ENCODE data around the gene VSIR.

Gene VSIR

DNA sequence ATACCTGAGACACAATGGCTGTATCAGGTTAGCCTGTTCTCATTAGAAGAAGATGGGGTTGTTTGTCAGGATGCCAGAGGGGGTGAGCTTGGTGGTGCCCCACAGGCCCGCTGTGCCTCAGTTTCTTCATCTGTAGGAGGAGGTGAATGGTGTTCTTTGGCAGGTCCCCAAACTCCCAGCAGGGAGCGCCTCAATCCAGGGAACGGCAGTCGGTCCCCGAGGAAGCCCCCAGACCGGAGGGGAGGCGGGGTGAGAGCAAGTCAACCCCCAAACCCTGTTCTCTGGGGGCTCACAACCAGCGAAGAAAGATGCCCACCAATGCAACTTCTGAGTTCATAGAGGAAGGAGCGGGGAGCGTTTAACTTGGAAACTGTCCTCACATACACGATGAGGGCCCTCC, 69.7 kb downstream of the VSIR start:
- TF ChIP-seq, protein P1, sequence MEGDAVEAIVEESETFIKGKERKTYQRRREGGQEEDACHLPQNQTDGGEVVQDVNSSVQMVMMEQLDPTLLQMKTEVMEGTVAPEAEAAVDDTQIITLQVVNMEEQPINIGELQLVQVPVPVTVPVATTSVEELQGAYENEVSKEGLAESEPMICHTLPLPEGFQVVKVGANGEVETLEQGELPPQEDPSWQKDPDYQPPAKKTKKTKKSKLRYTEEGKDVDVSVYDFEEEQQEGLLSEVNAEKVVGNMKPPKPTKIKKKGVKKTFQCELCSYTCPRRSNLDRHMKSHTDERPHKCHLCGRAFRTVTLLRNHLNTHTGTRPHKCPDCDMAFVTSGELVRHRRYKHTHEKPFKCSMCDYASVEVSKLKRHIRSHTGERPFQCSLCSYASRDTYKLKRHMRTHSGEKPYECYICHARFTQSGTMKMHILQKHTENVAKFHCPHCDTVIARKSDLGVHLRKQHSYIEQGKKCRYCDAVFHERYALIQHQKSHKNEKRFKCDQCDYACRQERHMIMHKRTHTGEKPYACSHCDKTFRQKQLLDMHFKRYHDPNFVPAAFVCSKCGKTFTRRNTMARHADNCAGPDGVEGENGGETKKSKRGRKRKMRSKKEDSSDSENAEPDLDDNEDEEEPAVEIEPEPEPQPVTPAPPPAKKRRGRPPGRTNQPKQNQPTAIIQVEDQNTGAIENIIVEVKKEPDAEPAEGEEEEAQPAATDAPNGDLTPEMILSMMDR (IDR thresholded peaks at IDR 0.05; ENCODE audit: low read depth, low read length), result no peak
- TF ChIP-seq EZH2phosphoT487 (IDR thresholded peaks at IDR 0.05; ENCODE audit: low read depth), result no peak
- H3K4me1 ChIP-seq (ENCODE audit: low read length), result peaks cover 9% of the 10 kb centered on the region
- no peak overlapping the region for H3K4me2 ChIP-seq (ENCODE audit: low read length)
- no peaks in the 10 kb centered on the region for H3K79me2 ChIP-seq (ENCODE audit: low read length)
- H3K27ac ChIP-seq (ENCODE audit: low read length), result no peak overlapping the region
- H2AFZ ChIP-seq (ENCODE audit: low read depth, low read length), result no peak overlapping the region
- peaks cover 3% of the 10 kb centered on the region; the same call in 1 of the 2 replicates for H3K27me3 ChIP-seq (ENCODE audit: low read depth, low read length)
- H3K4me3 ChIP-seq (ENCODE audit: low read length), result no peak overlapping the region
- no peaks in the 10 kb centered on the region for H3K9me3 ChIP-seq (ENCODE audit: insufficient read depth, low read length)
- no peaks in the 10 kb centered on the region for H3K36me3 ChIP-seq (replicated peaks; ENCODE audit: low read depth, low read length)
- no peak overlapping the region for H3K9ac ChIP-seq (ENCODE audit: low read length)
- no peaks in the 10 kb centered on the region for H4K20me1 ChIP-seq (ENCODE audit: insufficient read depth, low read length)

DNA sequence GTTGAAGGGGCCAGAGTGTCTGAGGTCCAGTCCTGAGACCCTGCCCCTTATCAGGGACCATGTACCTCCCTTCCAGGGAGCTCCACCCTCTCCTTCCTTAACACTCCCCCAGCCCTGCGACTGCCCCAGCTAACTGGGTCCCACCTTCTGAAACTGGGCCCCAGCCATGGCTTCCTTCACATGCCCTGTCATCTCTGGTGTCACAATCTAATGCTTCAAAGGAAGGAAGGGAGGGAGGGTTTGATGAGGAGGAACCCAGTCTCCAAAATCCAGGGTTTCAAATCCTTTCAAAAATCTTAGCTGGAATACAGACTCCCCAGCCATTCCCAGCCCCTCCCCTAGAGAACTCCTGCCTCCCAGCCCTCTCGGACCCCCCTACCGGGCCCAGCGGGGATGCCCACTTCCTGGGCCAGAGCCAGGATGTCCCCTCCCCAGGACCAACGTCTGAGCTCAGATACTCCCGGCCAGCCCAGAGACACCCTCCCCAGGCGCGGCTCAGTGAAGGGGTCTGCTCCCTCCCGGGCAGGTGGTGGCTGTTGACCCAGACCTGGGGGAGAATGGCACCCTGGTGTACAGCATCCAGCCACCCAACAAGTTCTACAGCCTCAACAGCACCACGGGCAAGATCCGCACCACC, 71.7 kb downstream of the VSIR start:
- H4K20me1 ChIP-seq (ENCODE audit: insufficient read depth, low read length), result no peaks in the 10 kb centered on the region
- peaks cover 10% of the 10 kb centered on the region for H3K4me1 ChIP-seq (ENCODE audit: low read length)
- H3K36me3 ChIP-seq (replicated peaks; ENCODE audit: low read depth, low read length), result no peaks in the 10 kb centered on the region
- H3K9ac ChIP-seq (ENCODE audit: low read length), result no peak overlapping the region
- no peaks in the 10 kb centered on the region for H3K79me2 ChIP-seq (ENCODE audit: low read length)
- TF ChIP-seq, protein P1 (IDR thresholded peaks at IDR 0.05; ENCODE audit: low read depth, low read length), result no peak
- TF ChIP-seq EZH2phosphoT487 (IDR thresholded peaks at IDR 0.05; ENCODE audit: low read depth), result no peak
- H3K27me3 ChIP-seq (ENCODE audit: low read depth, low read length), result peaks cover 7% of the 10 kb centered on the region; the same call in 1 of the 2 replicates
- H3K4me3 ChIP-seq (ENCODE audit: low read length), result no peak overlapping the region
- no peak overlapping the region for H3K4me2 ChIP-seq (ENCODE audit: low read length)
- H3K27ac ChIP-seq (ENCODE audit: low read length), result no peak overlapping the region
- H3K9me3 ChIP-seq (ENCODE audit: insufficient read depth, low read length), result no peaks in the 10 kb centered on the region
- H2AFZ ChIP-seq (ENCODE audit: low read depth, low read length), result no peak overlapping the region

DNA sequence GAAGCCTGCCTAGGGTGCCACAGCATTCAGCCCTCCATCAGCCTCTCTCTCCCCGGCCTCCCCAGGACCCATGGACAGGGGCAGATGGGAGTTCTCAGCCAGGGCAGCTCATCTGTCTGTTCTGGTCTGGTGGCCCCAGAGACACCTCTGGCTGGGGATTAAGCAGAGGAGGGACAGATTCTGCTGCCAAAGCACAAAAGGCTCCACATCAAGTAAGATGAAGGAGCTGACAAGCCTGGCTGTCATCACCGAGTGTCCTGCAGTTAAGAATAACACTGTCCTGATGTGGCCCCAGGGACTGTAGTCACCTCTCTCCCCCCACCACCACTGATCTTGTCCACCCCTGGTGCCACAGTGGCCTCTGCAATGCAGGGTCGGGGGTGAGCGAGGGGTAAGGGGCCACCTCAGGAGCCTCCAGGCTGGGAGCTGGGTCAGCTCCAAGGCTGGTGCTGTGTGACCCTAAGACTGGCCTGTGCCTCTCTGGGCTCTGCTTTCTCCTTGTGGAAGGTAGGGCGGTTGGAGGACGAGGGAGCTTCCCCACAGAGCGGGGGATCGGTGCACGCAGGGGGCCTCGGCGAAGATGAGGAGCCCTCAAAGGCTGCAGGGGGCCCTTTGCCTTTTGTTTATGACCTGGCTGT, 72.5 kb downstream of the VSIR start:
- H3K9me3 ChIP-seq (ENCODE audit: insufficient read depth, low read length), result no peaks in the 10 kb centered on the region
- H3K27me3 ChIP-seq (ENCODE audit: low read depth, low read length), result peaks cover 7% of the 10 kb centered on the region; the same call in 1 of the 2 replicates
- H3K79me2 ChIP-seq (ENCODE audit: low read length), result no peaks in the 10 kb centered on the region
- H2AFZ ChIP-seq (ENCODE audit: low read depth, low read length), result no peak overlapping the region
- H3K4me2 ChIP-seq (ENCODE audit: low read length), result no peak overlapping the region
- H3K27ac ChIP-seq (ENCODE audit: low read length), result no peak overlapping the region
- TF ChIP-seq EZH2phosphoT487 (IDR thresholded peaks at IDR 0.05; ENCODE audit: low read depth), result no peak
- TF ChIP-seq, protein P1 (IDR thresholded peaks at IDR 0.05; ENCODE audit: low read depth, low read length), result no peak
- H3K4me3 ChIP-seq (ENCODE audit: low read length), result no peak overlapping the region
- peaks cover 17% of the 10 kb centered on the region for H3K4me1 ChIP-seq (ENCODE audit: low read length)
- H4K20me1 ChIP-seq (ENCODE audit: insufficient read depth, low read length), result no peaks in the 10 kb centered on the region
- no peak overlapping the region for H3K9ac ChIP-seq (ENCODE audit: low read length)
- H3K36me3 ChIP-seq (replicated peaks; ENCODE audit: low read depth, low read length), result no peaks in the 10 kb centered on the region

DNA sequence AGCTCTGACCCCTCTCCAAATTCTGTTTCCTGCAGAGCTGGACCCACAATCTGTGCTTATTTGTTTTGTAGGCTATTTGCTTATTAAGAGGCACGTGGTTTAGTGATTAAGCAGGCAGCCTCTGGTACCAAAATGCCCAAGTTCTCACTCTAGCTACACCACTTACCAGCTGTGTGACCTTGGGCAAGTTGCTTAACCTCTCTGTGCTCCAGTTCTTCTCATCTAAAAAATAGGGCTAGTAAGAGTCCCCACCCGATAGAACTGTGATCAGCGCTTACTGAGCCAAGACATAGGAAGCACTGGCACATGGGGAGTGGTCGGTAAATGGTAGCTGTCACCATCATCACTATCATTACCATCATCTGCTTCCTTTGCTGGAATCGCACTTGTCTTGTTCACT, 74.6 kb downstream of the VSIR start:
- H3K27me3 ChIP-seq (ENCODE audit: low read depth, low read length), result peaks cover 7% of the 10 kb centered on the region; the same call in 1 of the 2 replicates
- no peak overlapping the region for H2AFZ ChIP-seq (ENCODE audit: low read depth, low read length)
- H3K4me3 ChIP-seq (ENCODE audit: low read length), result no peak overlapping the region
- no peaks in the 10 kb centered on the region for H3K9me3 ChIP-seq (ENCODE audit: insufficient read depth, low read length)
- peaks cover 38% of the 10 kb centered on the region for H3K4me1 ChIP-seq (ENCODE audit: low read length)
- no peaks in the 10 kb centered on the region for H3K79me2 ChIP-seq (ENCODE audit: low read length)
- H3K9ac ChIP-seq (ENCODE audit: low read length), result no peak overlapping the region
- no peaks in the 10 kb centered on the region for H4K20me1 ChIP-seq (ENCODE audit: insufficient read depth, low read length)
- no peak overlapping the region for H3K4me2 ChIP-seq (ENCODE audit: low read length)
- H3K27ac ChIP-seq (ENCODE audit: low read length), result no peak overlapping the region
- TF ChIP-seq EZH2phosphoT487 (IDR thresholded peaks at IDR 0.05; ENCODE audit: low read depth), result no peak
- TF ChIP-seq, protein P1 (IDR thresholded peaks at IDR 0.05; ENCODE audit: low read depth, low read length), result no peak
- H3K36me3 ChIP-seq (replicated peaks; ENCODE audit: low read depth, low read length), result no peaks in the 10 kb centered on the region
